H9 (cell line): ENCODE data around the gene C5orf22. TPM values are rescaled to one million over a fixed set of nuclear protein-coding genes. Genes with fewer than 3 reads are reported as not detected.

Source experiments
- DNase-seq: peaks from one replicate; pipeline ENCODE4 v3.0.0-alpha.2; 2017
- H2AFZ ChIP-seq: one replicate; pipeline ENCODE4 v1.6.1; 2013; ENCODE audit warnings: mild to moderate bottlenecking, low read length, control low read depth, moderate library complexity
- H2AK5ac ChIP-seq: 2 replicates; pipeline ENCODE4 v1.6.1; 2013; ENCODE audit warnings: low read length, control low read depth, mixed read lengths; ENCODE audit not compliant: insufficient read length
- H2BK120ac ChIP-seq: one replicate; pipeline ENCODE4 v1.6.1; 2013; ENCODE audit warnings: low read depth, mild to moderate bottlenecking, low read length, control low read depth, inconsistent platforms; ENCODE audit not compliant: poor library complexity, severe bottlenecking
- H2BK12ac ChIP-seq: 2 replicates; pipeline ENCODE4 v1.6.1; 2013; ENCODE audit warnings: low read length, control low read depth, mixed read lengths, low read depth; ENCODE audit not compliant: insufficient read length
- H2BK15ac ChIP-seq: 2 replicates; pipeline ENCODE4 v1.6.1; 2013; ENCODE audit warnings: low read depth, low read length, control low read depth
- H2BK20ac ChIP-seq: one replicate; pipeline ENCODE4 v1.6.1; 2013; ENCODE audit warnings: low read depth, mild to moderate bottlenecking, low read length, control low read depth, inconsistent platforms; ENCODE audit not compliant: poor library complexity, severe bottlenecking
- H2BK5ac ChIP-seq: 2 replicates; pipeline ENCODE4 v1.6.1; 2013; ENCODE audit warnings: low read length, control low read depth, mixed read lengths; ENCODE audit not compliant: insufficient read length
- H3K14ac ChIP-seq: 2 replicates; pipeline ENCODE4 v1.6.1; 2013; ENCODE audit warnings: low read length, control low read depth; ENCODE audit not compliant: insufficient read depth
- H3K18ac ChIP-seq: 2 replicates; pipeline ENCODE4 v1.6.1; 2013; ENCODE audit warnings: low read depth, mild to moderate bottlenecking, mixed read lengths, low read length, control low read depth; ENCODE audit not compliant: insufficient read length
- H3K23ac ChIP-seq: 2 replicates; pipeline ENCODE4 v1.6.1; 2013; ENCODE audit warnings: low read length, control low read depth, mixed read lengths, low read depth; ENCODE audit not compliant: insufficient read length
- H3K23me2 ChIP-seq: 2 replicates; pipeline ENCODE4 v1.6.1; 2013; ENCODE audit warnings: low read depth, mild to moderate bottlenecking, mixed read lengths, low read length, control low read depth; ENCODE audit not compliant: insufficient read length, poor library complexity, severe bottlenecking
- H3K27ac ChIP-seq: 2 replicates; pipeline ENCODE4 v1.5.1; 2013; ENCODE audit warnings: low read length, control low read depth, mixed read lengths, low read depth; ENCODE audit not compliant: insufficient read length
- H3K27me3 ChIP-seq: 2 replicates; pipeline ENCODE4 v1.6.1; 2013; ENCODE audit warnings: low read length, control low read depth, inconsistent platforms; ENCODE audit not compliant: insufficient read depth
- H3K4ac ChIP-seq: 2 replicates; pipeline ENCODE4 v1.6.1; 2013; ENCODE audit warnings: low read depth, mild to moderate bottlenecking, control low read depth, inconsistent platforms, low read length, moderate library complexity
- H3K4me1 ChIP-seq: 2 replicates; pipeline ENCODE4 v1.6.1; 2013; ENCODE audit warnings: low read length, control low read depth, inconsistent platforms; ENCODE audit not compliant: insufficient read depth
- H3K4me2 ChIP-seq: 2 replicates; pipeline ENCODE4 v1.6.1; 2013; ENCODE audit warnings: low read length, control low read depth, mixed read lengths; ENCODE audit not compliant: insufficient read length, insufficient read depth
- H3K56ac ChIP-seq: 2 replicates; pipeline ENCODE4 v1.6.1; 2013; ENCODE audit warnings: low read depth, mild to moderate bottlenecking, mixed read lengths, low read length, control low read depth; ENCODE audit not compliant: insufficient read length
- H3K79me1 ChIP-seq: 2 replicates; pipeline ENCODE4 v1.6.1; 2013; ENCODE audit warnings: low read depth, mild to moderate bottlenecking, moderate library complexity, low read length, control low read depth, inconsistent platforms; ENCODE audit not compliant: insufficient read depth, poor library complexity, severe bottlenecking
- H3K79me2 ChIP-seq: 2 replicates; pipeline ENCODE4 v1.6.1; 2013; ENCODE audit warnings: low read length, control low read depth, inconsistent platforms; ENCODE audit not compliant: insufficient read depth
- H3K9ac ChIP-seq: 2 replicates; pipeline ENCODE4 v1.6.1; 2013; ENCODE audit warnings: low read length, control low read depth, mixed read lengths; ENCODE audit not compliant: insufficient read length; ENCODE audit errors: extremely low read depth
- H3K9me3 ChIP-seq: one replicate; pipeline ENCODE4 v1.6.1; 2013; ENCODE audit warnings: low read depth, low read length, inconsistent platforms; ENCODE audit not compliant: control insufficient read depth
- H3T11ph ChIP-seq: one replicate; pipeline ENCODE4 v1.6.1; 2013; ENCODE audit warnings: mild to moderate bottlenecking, low read length, control low read depth, inconsistent platforms
- H4K20me1 ChIP-seq: one replicate; pipeline ENCODE4 v1.6.1; 2013; ENCODE audit not compliant: control insufficient read depth, insufficient read length, insufficient read depth
- H4K5ac ChIP-seq: 2 replicates; pipeline ENCODE4 v1.6.1; 2013; ENCODE audit warnings: low read depth, mild to moderate bottlenecking, mixed read lengths, low read length, control low read depth; ENCODE audit not compliant: insufficient read length
- H4K8ac ChIP-seq: replicated peaks from 2 replicates; pipeline ENCODE4 v1.6.1; 2013; ENCODE audit warnings: low read length, control low read depth, mixed read lengths, low read depth; ENCODE audit not compliant: insufficient read length
- H4K91ac ChIP-seq: 2 replicates; pipeline ENCODE4 v1.6.1; 2013; ENCODE audit warnings: low read depth, mild to moderate bottlenecking, moderate library complexity, mixed read lengths, low read length, control low read depth; ENCODE audit not compliant: insufficient read length
- H3K27ac Mint-ChIP-seq, 3 experiments: 2 replicates in 2 of 3; 3 replicates in 1 of 3; pipeline ENCODE4 v1.8.0; 2020 to 2021; ENCODE audit warnings: mixed read lengths in 3 of 3, mild to moderate bottlenecking in 1 of 3, moderate library complexity in 1 of 3
- H3K27me3 Mint-ChIP-seq: 2 replicates; pipeline ENCODE4 v1.8.0; 2021; ENCODE audit warnings: low read depth, mild to moderate bottlenecking, moderate library complexity, mixed read lengths
- H3K36me3 Mint-ChIP-seq, 3 experiments: 2 replicates in 2 of 3; 3 replicates in 1 of 3; pipeline ENCODE4 v1.8.0; 2020 to 2021; ENCODE audit warnings: low read depth in 3 of 3, mixed read lengths in 3 of 3; ENCODE audit not compliant: insufficient read depth in 1 of 3
- H3K4me1 Mint-ChIP-seq, 2 experiments: 2 replicates each; pipeline ENCODE4 v1.8.0; 2020; ENCODE audit warnings: mixed read lengths in 2 of 2
- H3K4me3 Mint-ChIP-seq, 2 experiments: 2 replicates in 1 of 2; 3 replicates in 1 of 2; pipeline ENCODE4 v1.8.0; 2020 to 2021; ENCODE audit warnings: mild to moderate bottlenecking in 2 of 2, mixed read lengths in 2 of 2, moderate library complexity in 1 of 2
- H3K9me3 Mint-ChIP-seq, 2 experiments: 2 replicates in 1 of 2; 3 replicates in 1 of 2; pipeline ENCODE4 v1.8.0; 2020; ENCODE audit warnings: mild to moderate bottlenecking in 2 of 2, mixed read lengths in 2 of 2, moderate library complexity in 1 of 2
- CTCF ChIP-seq: fragments of 200-600 bp; sonication (generic); conservative IDR thresholded peaks from 3 replicates; pipeline ENCODE4 v1.8.0; 2021; ENCODE audit warnings: antibody characterized with exemption, mild to moderate bottlenecking
- WGBS: extraction: QIAGEN DNeasy Blood & Tissue Kit; methylation state at CpG from one replicate; pipeline ENCODE4 v1.1.7; 2013; ENCODE audit warnings: missing lambda C conversion rate, low lambda C conversion rate, mixed read lengths; ENCODE audit not compliant: insufficient read length; ENCODE audit errors: extremely low coverage; 5-methylcytosine and 5-hydroxymethylcytosine counted together
- total RNA-seq: library from RNA; stranded (reverse); gene quantifications from 2 replicates; pipeline ENCODE4 v1.2.1, GENCODE V29; 2021

The C5orf22 gene
- total RNA-seq, 1 experiment from 2014 or later, result 34.0 TPM

- WGBS, result no CpG with 5 or more reads among the region's 1 CpG
- H3K23me2 ChIP-seq, result no peaks in the 10 kb centered on the region
- no peak overlapping the region for H3K27ac ChIP-seq
- H2BK12ac ChIP-seq, result no peak overlapping the region
- H3K4me1 ChIP-seq, result no peaks in the 10 kb centered on the region
- Mint-ChIP-seq H3K4me1 (no peaks in the 10 kb centered on the region), H3K27me3 (no peaks in the 10 kb centered on the region), H3K4me3 (no peak overlapping the region), H3K36me3 (peaks cover 21 to 61% (median 47%) of the 10 kb centered on the region in 3 experiments), H3K9me3 (no peaks in the 10 kb centered on the region), H3K27ac (no peak overlapping the region)
- H3K9me3 ChIP-seq, result no peaks in the 10 kb centered on the region
- no peak overlapping the region for H2AK5ac ChIP-seq
- no peak overlapping the region for H2BK5ac ChIP-seq
- no peak overlapping the region for H4K91ac ChIP-seq
- no peaks in the 10 kb centered on the region for H3K79me1 ChIP-seq
- H2AFZ ChIP-seq, result no peak overlapping the region
- H3K79me2 ChIP-seq, result no peaks in the 10 kb centered on the region
- H3K56ac ChIP-seq, result no peak overlapping the region
- H3K4me2 ChIP-seq, result no peak overlapping the region
- no peak overlapping the region for H3T11ph ChIP-seq
- no peak overlapping the region for H4K8ac ChIP-seq
- H3K9ac ChIP-seq, result no peak overlapping the region
- no peak overlapping the region for H4K5ac ChIP-seq
- no peak for DNase-seq
- H2BK20ac ChIP-seq, result no peak overlapping the region
- no peak for TF ChIP-seq CTCF
- no peak overlapping the region for H2BK120ac ChIP-seq
- H3K18ac ChIP-seq, result no peak overlapping the region
- no peak overlapping the region for H2BK15ac ChIP-seq
- H3K14ac ChIP-seq, result no peak overlapping the region
- H3K4ac ChIP-seq, result no peak overlapping the region
- H4K20me1 ChIP-seq, result no peaks in the 10 kb centered on the region
- H3K27me3 ChIP-seq, result no peaks in the 10 kb centered on the region
- no peak overlapping the region for H3K23ac ChIP-seq
Measured at GRCh38 chr5:31554552-31554951, 22.5 kb downstream of the C5orf22 start.
